HL-60/S4 (cell line): ENCODE results near the gene EGLN1.

Experiments used
- in situ Hi-C: fragments of 300-500 bp; cut with MboI; formaldehyde crosslinking; loops from 2 replicates; pipeline ENCODE4 v1.14.3; 2022; ENCODE audit warnings: low sequenced_read_pairs

The EGLN1 gene

GRCh38 chr1:231421546-231421970 lies 529 bp downstream of the EGLN1 start:
- in situ Hi-C loops = no loop called here

DNA sequence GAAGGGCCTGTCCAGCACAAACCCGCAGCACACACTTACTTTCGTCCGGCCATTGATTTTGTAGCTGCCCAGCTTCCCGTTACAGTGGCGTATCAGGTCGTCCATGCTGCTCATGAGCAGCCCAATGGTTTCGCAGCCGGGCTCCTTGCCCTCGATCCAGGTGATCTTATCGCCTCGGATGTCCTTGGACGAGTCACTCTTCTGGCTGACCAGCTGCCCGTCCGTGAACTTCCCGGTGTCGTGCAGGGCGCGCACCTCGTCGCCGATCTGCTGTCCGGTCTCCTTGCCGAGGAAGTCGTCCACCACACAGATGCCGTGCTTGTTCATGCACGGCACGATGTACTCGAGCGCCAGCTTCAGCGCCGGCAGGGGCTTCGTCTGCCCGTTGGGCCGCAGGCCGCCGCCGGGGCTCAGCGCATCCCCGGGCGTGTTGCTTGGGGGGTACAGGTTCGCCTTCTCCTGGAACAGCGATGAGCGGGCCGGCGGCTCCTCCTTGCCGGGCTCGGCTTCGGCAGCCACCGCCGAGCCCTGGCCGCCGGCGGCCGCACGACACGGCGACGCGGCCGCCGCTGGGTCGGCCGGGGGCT lies 1.0 kb downstream of the EGLN1 start:
- in situ Hi-C loops = no loop called here

DNA sequence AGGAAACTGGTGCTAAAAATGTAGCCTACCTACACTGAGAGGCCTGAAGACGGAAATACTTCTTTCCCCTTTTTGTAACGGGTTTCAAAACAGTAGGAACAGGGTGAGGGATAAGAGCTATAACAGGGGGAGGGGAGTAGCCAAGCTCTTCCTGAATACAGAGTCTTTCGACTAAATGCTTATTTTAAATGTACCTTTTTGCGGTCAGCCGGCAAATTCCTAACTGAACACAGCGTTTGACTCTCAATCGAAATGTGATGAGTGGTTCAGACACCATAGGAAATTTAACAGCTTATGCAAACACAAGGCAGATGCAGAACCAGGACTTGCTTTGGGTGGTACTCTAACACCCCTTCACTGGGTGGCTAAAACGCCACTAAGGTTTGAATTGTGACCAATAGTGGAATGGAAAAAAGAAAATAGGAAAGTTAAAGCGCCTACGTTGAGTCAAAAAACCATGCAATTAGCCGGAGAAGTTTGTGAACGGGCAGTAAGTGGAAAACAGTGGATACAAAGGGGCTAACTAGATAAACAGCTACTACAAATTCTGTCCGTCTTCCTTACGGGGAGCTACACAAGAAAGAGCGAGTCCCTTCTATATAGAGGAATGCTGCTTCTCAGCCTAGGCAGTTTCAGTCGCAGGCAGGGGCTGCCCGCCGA lies 1.7 kb downstream of the EGLN1 start:
- in situ Hi-C loops = no loop called here

DNA sequence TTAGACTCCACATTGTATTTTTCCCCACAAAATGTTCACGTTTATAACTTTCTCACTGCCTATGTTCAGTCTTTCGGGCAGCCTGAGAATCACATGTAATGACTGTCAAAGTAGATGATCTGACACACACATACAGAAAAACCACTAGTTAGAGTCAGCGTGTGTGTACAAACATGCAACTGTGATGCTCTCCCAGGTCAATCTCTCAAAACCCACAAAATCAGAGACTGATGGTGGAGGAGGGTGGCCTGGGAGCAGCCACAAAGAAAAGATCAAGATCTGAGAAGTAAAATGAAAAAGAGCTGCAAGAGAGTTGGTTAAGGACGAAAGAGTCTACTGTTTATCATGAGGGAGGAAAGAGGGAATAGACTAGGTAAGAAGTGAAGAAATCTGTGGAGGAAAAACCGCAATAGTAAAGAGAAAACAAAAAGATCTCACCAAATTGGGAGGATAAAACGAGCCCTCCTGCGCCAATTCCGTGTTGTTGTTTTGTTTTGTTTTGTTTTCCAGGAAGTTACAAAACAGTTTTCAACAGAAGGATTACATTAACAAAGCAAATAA lies 2.3 kb downstream of the EGLN1 start:
- in situ Hi-C loops = no loop called here

DNA sequence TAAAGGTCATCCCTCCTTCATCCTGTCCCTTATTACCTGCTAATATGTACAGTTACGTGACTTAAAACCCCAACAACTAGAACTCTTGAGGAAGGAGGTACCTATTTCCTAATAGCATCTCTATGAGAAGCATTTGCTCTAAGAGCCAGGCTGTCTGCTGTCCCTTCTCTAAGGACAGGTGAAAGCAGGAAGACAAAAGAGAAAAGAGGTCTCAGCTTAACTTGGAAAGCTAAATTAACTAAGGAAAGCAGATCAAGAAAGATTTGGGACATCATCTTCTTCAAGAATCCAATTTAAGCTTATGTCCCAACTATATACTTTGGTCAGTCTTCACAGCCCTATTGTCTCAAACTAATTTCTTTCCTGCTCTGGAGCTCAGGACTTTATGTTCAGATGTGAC lies 2.9 kb downstream of the EGLN1 start:
- in situ Hi-C loops = no loop called here

DNA sequence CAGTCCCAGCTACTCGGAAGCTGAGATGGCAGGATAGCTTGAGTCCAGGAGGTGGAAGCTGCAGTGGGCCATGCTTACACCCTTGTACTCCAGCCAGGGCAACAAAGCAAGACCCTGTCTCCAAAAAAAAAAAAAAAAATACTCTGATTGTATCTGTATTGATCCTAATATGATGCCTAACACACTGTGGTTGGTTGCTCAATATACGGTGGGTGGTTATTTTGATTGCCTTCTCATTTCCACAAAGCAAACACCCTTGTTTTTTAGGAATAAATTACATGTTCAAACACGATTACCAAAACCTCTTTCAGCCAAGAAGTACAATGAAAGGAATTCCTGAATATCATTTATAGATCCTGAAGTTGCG lies 3.4 kb downstream of the EGLN1 start:
- in situ Hi-C loops = no loop called here

DNA sequence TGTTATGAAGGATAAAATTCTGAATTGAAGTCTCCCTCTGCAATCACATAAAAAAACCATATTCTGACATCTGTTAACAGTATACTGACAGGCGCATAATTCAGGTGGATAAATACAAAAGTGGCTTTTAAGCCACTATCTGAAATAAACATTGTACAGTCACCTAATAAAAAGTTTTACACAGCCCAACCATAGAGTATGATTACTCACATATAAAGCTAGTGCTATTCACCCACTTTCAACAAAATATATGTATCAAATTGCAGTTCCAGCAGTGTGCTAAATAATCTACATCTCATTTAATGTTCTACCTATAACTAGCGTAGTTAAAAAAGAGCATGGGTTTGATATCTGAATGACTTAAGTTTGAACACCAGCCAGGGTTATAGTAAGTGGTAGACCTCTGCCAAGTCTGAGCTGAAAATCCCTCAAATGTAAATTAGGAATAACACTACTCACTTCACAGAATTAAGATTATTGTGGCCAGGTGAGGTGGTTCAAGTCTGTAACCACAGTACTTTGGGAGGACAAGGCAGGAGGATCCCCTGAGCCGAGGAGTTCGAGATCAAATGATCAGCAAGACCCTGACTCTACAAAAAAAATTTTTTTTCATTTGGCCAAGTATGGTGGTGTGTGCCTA lies 3.9 kb downstream of the EGLN1 start:
- in situ Hi-C loops = no loop called here

DNA sequence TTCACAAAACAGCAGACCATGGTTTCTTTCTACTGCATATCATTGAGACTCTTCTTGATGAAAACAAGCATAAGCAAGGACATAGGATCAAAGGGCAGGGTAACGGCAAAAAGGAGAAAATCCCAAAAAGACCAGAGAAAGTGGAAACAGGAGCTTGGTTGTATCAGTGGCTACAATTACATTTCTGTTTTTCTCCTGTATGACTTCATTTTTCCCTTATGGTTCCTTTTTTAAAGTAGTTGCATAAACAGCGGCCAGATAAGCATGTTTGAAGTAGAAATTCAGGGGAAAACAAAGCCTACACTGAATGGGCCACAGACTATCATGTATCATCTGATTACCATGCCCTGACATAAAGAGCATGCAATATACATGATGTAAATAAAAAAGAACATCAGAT lies 4.6 kb downstream of the EGLN1 start:
- in situ Hi-C loops = no loop called here

GRCh38 chr1:231416901-231417300 lies 5.2 kb downstream of the EGLN1 start:
- in situ Hi-C loops = no loop called here

DNA sequence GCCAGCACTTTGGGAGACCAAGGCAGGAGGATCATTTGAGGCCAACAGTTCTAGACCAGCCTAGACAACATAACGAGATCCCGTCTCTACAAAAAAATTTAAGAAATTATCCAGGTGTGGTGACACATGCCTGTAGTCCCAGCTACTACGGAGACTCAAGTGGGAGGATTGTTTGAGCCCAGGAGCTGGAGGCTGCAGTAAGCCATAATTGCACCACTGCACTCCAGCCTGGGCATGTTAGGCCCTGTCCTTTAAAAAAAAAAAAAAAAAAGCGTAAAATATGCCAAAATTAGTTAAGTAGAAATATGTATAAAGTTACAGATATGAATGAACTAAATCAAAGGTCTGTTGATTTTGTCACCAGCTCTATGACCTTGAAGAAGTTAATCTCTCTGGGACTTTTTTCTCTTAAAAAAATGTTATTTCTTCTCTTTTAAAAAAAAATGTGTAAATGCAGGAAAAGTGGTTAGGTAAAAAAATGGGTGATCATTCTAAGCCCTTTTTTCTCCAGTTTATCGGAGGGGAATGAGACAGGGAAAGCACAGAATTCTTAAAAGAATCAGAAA lies 7.0 kb downstream of the EGLN1 start:
- in situ Hi-C loops = no loop called here

- in situ Hi-C loops = no loop called here
Measured at GRCh38 chr1:231414260-231415016, 7.6 kb downstream of the EGLN1 start.

GRCh38 chr1:231413749-231414082 lies 8.4 kb downstream of the EGLN1 start:
- in situ Hi-C loops = no loop called here

DNA sequence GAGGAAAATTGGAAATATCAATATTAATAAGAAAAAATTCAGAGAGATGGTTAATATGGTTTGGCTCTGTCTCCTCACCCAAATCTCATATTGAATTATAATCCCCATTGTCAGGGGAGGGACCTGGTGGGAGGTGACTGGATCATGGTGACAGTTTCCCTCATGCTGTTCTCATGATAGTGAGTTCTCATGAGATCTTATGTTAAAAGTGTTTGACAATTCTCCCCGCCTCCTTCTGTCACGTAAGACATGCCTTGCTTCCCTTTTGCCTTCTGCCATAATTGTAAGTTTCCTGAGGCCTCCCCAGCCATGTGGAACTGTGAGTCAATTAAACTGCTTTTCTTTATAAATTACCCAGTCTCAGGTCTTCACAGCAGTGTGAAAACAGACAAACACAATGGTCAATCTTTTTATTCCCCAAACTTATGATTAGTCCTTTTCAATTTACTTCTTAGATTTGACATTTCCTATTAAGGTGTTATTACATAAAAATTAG lies 11.0 kb downstream of the EGLN1 start:
- in situ Hi-C loops = no loop called here

DNA sequence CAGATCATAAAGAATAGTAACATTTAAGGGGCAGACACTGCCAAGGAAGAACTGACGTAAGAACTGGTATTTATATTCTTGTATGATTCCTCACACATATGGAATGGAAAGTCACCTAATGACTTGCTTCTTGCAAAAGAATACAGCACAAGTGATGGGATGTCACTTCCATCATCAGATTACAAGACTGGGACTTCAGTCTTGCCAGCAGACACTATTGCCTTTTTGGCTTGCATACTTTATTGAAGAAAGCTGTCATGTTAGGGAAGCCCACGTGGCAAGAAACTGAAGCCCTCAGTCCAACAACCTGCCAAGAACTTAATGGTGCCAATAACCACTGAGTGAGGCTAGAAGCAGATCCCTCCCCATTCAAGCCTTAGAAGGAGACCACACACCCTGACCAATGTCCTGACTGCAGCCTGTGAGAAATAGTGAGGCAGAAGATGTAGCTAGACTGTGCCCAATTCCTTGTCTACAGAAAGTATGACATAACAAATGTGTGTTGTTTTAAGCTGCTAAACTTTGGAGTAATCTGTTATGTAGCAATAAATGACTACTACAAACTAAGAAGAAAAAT lies 12.0 kb downstream of the EGLN1 start:
- in situ Hi-C loops = no loop called here

- in situ Hi-C loops = no loop called here
Measured at GRCh38 chr1:231408528-231409094, 13.5 kb downstream of the EGLN1 start.

GRCh38 chr1:231407547-231408396 lies 14.3 kb downstream of the EGLN1 start:
- in situ Hi-C loops = no loop called here

- in situ Hi-C loops = no loop called here
Measured at GRCh38 chr1:231407049-231407448, 15.0 kb downstream of the EGLN1 start.

DNA sequence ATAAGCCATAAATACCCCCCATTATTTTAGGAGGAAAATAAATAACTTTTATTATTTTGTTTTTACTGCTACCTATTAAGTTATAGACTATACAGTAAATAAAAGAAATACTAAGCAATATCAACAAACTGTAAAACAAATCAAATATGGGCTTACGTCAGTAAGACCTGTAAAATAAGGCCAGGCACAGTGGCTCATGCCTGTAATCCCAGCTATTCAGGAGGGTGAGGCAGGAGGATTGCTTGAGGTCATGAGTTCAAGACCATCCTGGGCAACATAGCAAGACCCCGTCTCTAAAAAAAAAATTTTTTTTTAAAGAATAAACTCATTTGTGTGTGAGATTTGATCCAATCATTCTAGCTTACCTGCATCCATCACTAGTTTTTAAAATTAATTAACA lies 17.8 kb downstream of the EGLN1 start:
- in situ Hi-C loops = no loop called here

- in situ Hi-C loops = no loop called here
Measured at GRCh38 chr1:231401478-231401877, 20.6 kb downstream of the EGLN1 start.
